KBM-7 (cell line): Measurements from ENCODE around the gene GINS1.

Experiments used
- DNase-seq: peaks from one replicate; pipeline ENCODE4 v3.0.0-alpha.2; 2015
- in situ Hi-C: fragments of 300-500 bp; cut with MboI; formaldehyde crosslinking; loops from 2 replicates; pipeline ENCODE4 v1.14.3; 2020; ENCODE audit warnings: low sequenced_read_pairs, low pct_unique_long_range_greater_than_20kb, mixed read lengths

The GINS1 gene

GRCh38 chr20:25437153-25437581, 29.7 kb downstream of the GINS1 start:
- DNase-seq: no peak
- in situ Hi-C loops: no loop called here

GRCh38 chr20:25439328-25439727, 31.9 kb downstream of the GINS1 start:
- DNase-seq: peak; percentile 43
- in situ Hi-C loops: no loop called here

- DNase-seq: no peak
- in situ Hi-C loops: no loop called here
Measured at GRCh38 chr20:25444556-25444955, 37.1 kb downstream of the GINS1 start.

- in situ Hi-C loops: no loop called here
- no peak for DNase-seq
Measured at GRCh38 chr20:25447671-25448070, 40.2 kb downstream of the GINS1 start.

- DNase-seq: no peak
- in situ Hi-C loops: no loop called here
Measured at GRCh38 chr20:25452333-25452732, 44.9 kb downstream of the GINS1 start.

GRCh38 chr20:25453035-25453810, 45.8 kb downstream of the GINS1 start:
- in situ Hi-C loops: no loop called here
- no peak for DNase-seq

GRCh38 chr20:25454153-25454900, 46.9 kb downstream of the GINS1 start:
- in situ Hi-C loops: no loop called here
- DNase-seq: no peak

- no peak for DNase-seq
- in situ Hi-C loops: no loop called here
Measured at GRCh38 chr20:25457886-25458680, 50.6 kb downstream of the GINS1 start.

- in situ Hi-C loops: no loop called here
- DNase-seq: no peak
Measured at GRCh38 chr20:25459111-25459830, 51.8 kb downstream of the GINS1 start.

- in situ Hi-C loops: no loop called here
- DNase-seq: no peak
Measured at GRCh38 chr20:25459916-25460535, 52.6 kb downstream of the GINS1 start.

- no peak for DNase-seq
- in situ Hi-C loops: no loop called here
Measured at GRCh38 chr20:25460566-25461280, 53.2 kb downstream of the GINS1 start.

- no peak for DNase-seq
- in situ Hi-C loops: no loop called here
Measured at GRCh38 chr20:25461281-25461650, 53.8 kb downstream of the GINS1 start.

- in situ Hi-C loops: no loop called here
- no peak for DNase-seq
Measured at GRCh38 chr20:25461786-25462545, 54.5 kb downstream of the GINS1 start.

- in situ Hi-C loops: no loop called here
- DNase-seq: no peak
Measured at GRCh38 chr20:25464501-25465242, 57.2 kb downstream of the GINS1 start.

- no peak for DNase-seq
Measured at GRCh38 chr20:25465243-25466135, 58.0 kb downstream of the GINS1 start.

GRCh38 chr20:25466846-25467245, 59.4 kb downstream of the GINS1 start:
- DNase-seq: no peak
- in situ Hi-C loops: no loop called here

More at GRCh38 chr20:25465243-25466135, 58.0 kb downstream of the GINS1 start:
- in situ Hi-C loops: no loop called here
